GM18507 (cell line): Measurements from ENCODE around the gene DGKI.
"Not testable (repeated sequence)": the region's sequence is repeated elsewhere in the genome, so short reads cannot be mapped to it uniquely, and the experiment has no call there.

Experiments used
- DNase-seq: peaks from one replicate; pipeline ENCODE4 v3.0.0; 2011; ENCODE audit warnings: low read depth; ENCODE audit not compliant: insufficient read length; ENCODE audit errors: extremely low spot score
- FAIRE-seq: peaks from 2 replicates; lab custom pipeline; 2011; peaks lifted over from hg19 to GRCh38; lab: Jason Lieb, UNC

The DGKI gene

DNA sequence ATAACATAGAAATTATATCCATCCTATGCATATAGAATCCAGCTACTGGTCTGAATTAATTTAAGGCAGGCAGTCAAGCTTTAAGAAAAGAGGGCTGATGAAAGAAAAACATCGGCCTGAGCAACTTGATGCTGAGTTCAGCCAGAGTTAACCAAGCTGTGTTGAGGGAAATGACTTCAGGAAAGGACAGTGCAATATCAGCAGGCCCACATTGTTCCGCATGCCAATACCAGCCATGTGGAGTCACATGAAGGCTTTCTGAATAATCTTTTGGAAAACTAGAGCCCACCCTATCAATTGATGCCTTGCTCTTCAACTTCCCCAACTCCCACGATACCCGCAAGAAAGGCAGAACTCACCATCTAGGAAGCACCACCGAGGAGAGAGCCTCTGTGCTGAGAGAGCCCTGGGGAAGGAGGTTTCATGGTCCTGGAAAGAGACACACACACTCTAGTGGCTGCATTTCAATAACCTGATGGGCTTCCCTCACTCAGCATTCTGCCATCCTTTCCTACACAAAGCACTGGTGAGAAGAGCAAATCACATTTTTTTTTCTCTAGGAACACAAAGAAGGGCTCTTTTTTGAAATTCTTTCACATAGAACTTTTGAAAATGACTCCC lies 377.5 kb downstream of the DGKI start:
- FAIRE-seq, result no peak
- DNase-seq, result no peak

DNA sequence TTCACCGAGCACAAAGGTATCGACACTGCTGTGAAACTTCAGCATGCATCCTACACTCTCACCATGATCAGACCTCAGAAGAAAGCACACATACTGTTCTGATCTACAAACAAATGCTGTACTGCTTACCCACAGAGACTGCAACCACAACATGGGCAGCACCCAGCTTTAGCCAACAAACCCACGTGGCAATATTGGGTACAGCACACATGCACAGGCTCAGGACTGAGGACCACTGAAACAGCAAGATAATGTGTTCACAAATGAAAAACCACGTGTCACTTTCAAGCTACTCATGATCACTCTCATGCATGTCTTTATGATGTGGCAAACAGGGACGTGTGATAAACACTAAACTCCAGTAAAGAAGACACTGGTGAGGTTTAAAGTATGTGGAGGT lies 383.9 kb downstream of the DGKI start:
- DNase-seq (no peak), FAIRE-seq (no peak)

DNA sequence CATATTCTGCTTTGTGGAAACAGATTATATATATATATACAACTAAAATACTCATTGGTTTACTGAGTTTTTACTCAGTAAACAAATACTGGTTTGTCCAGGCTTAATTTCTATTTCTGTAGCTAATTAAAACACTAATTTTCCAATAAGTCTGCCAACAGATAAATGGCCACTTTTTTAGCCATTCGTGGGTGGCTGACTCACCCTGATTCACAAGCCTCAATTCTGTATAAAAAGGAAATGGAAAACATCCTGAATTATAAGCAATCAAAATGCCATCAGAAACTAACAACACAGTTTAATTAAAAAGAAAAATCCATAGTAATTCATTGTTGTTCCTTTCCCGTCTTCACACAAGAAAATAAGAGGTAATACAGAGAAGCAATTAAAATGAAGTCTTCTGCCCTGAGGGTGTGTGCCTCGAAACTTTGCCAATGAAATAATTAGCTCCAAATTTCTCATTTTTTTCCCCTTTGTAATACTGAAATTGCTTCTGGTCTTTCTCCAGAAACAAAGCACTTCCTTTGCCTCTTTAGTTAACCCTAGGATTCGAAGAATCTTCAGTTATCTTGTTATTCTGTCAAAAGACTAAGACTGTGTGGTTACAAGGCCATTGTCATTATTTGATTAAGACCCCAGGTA lies 384.6 kb downstream of the DGKI start:
- DNase-seq (no peak), FAIRE-seq (no peak)

DNA sequence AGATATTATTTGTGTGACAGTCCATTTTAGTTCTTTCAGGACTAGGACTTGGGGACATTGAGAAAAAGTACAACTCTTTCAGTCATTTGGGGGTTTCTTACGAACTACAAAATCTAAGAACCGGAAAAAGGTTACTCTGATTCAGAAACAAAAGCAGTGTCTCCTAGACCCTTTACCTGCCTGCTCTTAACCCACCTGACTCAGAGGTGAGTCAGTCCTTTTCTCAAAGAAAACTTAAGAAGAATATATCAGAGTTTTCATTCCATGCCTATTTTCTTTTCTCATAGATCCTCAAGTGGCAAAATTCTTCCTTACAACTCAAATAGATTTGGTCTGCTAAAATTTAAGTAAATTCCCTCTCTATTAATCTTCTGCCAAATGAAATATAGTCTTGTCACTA lies 388.4 kb downstream of the DGKI start:
- no peak for FAIRE-seq
- DNase-seq, result no peak

DNA sequence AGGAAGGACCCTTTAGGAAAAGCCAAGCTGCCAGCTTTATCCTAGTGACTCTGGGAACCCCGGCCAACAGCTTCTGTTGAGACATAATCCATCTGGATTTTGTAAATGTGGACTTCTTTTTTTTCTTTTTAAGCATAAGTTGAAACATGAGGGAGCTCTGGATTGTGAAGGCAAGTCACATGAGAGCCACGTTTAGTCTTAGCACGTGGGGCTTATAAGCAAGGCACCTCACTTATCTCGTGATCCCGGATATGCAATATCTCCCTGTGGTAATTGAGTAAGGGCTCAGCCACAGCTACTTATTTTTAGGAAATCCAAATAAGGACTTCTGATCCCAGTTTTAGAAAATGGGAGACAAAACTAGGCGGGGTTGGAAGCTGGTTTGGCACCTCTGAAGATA lies 392.0 kb downstream of the DGKI start:
- DNase-seq (no peak), FAIRE-seq (no peak)

DNA sequence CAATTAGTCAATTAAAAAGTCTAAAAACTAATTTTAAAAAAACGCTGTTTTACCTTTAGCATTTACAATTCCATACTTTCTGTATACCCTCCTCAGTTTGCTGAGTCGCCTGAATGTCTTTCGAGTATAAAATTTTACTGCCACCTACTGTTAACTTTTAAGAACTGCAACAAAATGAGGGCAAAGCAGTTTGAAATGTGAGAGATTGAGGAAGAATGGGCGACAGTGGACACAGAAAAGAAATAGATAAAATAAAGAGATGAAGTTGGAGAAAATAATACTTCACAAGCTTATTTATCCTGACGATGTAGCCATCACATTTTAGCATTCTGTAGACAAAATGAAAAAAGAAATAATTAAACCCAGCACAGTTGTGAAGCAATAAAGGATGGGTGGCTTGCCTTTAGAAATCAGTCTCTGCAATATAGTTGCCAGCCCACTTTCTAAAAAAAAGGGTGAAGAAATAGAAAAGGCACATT lies 392.5 kb downstream of the DGKI start:
- FAIRE-seq (peak; percentile 78), DNase-seq (peak; percentile 1)

DNA sequence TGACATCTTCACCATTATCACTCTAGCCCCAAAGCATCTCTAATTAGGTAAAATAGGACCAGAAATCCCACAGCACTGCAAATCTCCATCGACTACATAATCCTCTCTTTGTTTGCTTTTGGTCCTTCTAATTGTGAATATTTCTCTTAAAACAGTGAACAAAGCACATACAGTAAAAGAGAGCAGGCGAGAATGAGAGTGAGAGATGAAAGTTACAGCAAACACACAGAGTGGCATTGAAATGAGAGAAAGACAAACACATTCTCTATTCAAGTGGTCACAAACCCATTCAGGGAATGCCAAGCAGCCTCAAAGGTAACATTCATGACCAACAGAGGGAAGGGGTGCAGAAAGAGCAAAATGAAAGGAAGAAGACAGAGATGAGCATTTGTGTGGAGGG lies 393.4 kb downstream of the DGKI start:
- FAIRE-seq (no peak), DNase-seq (no peak)

DNA sequence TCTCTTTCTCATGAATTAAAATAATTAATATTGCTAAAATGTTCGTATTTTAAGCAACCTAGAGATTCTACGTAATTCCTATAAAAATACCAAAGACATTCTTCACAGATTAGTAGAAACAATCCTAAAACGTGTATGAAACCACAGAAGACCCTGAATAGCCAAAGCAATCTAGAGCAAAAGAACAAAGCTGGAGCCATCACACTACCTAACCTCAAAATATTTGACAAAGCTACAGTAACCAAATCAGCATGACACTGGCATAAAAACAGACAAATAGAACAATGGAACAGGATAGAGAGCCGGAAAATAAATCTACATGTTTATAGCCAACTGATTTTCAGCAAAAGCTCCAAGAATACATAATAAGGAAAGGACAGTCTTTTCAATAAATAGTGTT lies 397.8 kb downstream of the DGKI start:
- FAIRE-seq (no peak), DNase-seq (no peak)

DNA sequence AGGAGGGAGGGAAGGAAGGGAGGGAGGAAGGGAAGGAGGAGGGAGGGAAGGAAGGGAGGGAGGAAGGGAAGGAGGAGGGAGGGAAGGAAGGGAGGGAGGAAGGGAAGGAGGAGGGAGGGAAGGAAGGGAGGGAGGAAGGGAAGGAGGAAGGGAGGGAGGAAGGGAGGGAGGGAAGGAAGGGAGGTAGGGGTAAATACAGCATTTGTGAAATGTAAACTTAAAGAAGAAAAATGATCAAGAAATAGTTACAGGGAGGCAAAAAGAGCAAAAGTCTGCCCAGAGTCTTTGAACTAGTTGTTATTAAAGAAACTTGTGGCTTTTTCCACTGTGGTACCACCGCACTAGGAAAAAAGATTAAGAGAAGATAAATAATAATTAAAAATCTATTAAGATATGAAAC lies 398.2 kb downstream of the DGKI start:
- FAIRE-seq, DNase-seq: not testable (repeated sequence)

DNA sequence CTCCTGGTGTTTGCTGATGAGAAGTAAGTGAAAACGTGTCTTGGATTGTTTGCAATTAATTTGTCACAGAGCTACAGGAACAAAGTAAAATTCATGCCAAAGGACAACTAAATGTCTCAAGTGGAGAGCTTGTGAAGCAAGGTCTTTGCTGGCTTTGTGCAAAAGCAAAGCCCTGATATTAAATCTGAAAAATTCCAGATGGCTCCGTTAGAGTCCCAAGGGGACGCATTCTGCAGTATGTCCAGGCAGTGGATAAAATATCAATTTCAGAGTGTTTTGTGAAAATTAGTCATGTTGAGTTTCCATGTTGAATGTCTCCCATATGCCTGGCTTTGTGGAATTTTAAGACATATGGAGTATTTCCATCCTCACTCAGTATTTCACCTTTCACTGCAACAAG lies 400.7 kb downstream of the DGKI start:
- DNase-seq (no peak), FAIRE-seq (no peak)

DNA sequence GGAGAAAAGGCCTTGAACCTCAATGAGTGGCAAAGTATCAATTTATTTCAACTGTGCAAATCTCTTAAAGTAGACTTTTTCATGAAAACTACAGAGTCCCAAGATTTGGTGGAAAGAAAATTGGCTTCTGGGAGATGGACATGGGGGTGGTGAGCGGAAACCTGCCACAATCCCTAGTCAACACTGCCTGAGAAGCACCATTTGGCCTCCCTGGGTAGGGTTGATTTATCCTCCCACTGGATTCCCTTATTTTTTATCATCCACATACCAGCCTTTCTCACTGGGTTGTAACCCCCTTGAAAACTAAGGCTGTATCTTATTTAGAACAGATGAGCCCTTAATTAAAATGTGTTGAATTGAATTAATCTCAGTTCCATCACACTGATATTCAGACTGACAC lies 401.5 kb downstream of the DGKI start:
- no peak for DNase-seq
- no peak for FAIRE-seq

DNA sequence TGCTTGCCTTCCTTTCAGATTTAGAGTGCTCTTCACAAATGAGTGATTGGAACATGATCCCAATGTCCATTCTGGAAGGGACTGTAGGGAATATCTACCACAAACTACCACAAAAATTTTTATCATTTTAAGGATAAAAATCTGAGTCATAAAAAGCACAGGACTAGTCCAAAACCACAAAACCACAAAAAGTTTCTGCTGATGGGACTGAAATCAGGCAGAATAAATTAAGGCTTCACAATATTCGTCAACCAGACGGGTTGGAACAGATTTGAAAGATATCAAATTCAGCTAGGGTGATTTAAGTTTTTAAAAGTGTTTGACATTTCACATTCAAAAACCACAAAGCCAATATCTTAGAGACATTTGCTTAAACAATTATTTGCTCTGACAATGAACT lies 403.2 kb downstream of the DGKI start:
- DNase-seq (no peak), FAIRE-seq (no peak)

DNA sequence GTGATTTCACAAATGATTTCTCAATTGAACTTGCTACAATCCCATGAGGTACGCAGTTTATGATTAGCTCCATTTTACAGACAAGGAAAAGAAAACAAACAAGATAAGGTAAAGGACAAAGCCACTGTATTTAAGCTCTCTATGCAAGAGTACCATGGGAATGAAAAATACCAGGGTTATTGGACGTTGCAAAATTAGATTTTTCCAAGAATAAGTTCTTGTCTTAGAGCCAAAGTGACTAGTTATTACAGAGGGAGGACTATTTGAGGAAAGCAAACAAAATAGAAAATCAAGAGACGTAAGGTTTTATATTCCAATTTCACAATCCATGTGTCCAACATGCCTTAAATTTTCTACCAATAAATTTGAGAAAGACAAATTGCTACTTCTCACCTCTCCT lies 405.3 kb downstream of the DGKI start:
- FAIRE-seq (no peak), DNase-seq (no peak)

DNA sequence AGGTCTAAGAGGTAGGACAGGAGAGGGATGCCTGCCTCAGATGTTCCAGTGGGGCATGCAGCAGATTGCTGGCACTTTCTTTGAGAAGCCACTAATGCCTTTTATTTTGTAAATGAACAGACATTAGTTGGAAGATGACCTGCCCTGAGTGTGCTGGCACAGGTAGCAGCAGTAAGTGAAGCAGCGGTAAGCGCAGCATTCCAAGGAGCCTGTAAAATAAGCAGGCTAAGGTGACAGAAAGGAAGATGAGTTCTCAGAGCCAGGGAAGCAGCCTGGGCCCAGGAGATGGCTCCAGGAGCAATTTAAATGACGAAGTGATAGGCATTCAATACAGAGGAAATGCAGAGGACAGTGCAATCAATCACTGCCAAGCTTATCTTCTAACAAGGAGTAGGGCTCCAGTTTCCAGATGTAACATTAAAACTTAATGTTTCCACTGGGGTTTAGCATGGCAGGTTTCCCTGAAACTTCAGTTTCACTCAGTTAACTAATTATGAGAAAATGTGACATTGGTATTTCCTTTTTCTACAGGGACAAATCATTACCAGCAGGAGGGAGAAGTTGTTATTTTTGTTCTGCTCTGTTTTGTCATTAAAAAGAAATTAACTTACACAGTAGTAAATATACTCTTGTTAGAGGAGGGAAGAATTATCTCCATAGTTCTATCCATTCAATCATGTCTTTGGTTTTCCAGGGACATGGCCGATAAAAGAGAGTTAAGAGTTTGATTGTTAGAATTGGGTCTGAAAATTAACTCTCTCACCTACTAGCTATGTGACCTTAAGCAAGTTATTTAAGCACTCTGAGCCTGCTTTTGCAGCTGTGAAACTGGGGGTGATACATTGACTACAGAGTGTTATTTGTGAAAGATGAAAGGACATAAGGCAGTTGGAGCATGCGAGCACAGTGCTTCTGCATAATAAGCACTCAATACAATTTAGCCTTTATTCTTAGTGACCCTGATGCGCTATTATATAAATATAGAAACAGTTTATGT lies 406.6 kb downstream of the DGKI start:
- FAIRE-seq (no peak), DNase-seq (no peak)

DNA sequence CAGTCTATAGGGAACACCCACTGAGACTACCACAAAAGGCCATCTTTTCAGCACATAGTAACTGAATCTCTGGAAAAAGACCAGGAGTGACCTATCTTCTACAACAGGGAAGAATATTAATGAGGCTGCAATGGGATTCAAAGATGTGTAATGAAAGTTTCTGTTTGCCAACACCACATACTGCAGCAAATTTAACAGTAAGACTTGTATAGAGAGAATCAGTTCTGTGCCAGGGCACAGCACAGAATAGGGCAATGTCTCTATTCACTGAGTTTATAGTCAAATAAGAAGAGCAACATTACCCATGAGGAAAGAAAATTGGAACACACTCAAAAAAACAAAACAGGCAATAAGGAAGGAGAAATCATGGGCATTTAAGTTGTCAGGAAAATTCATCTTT lies 411.8 kb downstream of the DGKI start:
- no peak for DNase-seq
- FAIRE-seq, result no peak

DNA sequence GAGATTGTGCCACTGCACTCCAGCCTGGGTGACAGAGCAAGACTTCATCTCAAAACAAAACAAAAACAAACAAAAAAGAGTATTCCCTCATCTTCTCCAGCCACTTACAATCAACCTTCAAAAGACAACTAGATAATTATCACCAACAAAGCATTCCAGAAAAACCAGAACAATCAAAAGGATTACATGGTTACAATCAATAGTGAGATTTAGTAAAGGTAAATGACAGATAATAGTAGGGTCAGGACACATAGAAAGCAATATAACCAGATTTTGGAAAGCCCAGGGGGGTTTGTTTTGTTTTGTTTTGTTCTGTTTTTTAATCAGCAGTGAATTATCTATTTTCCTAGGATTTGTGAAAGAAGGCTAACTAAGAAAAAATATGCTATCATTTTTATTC lies 412.2 kb downstream of the DGKI start:
- FAIRE-seq, result no peak

DNA sequence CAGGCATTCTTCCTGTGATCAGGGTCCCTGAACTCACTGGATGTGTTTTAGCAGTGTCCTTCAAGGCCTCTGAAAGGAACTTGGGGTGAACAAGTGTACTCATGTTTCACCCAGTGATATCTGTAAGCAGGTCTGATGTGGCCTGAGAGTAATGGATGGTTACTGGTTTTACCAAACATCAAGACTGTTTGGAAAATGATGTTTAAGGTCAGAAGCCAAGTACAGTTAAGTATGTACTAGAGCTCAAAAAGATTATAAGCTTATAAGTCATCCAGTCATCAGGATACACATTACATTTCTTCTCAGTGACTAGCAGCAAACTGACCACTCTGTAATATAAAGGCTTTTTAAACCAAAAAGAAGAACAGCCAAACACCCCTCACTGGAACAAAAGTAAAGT lies 423.5 kb downstream of the DGKI start:
- no peak for DNase-seq
- FAIRE-seq, result no peak

More for the DNA sequence above, 412.2 kb downstream of the DGKI start:
- DNase-seq, result no peak

DNA sequence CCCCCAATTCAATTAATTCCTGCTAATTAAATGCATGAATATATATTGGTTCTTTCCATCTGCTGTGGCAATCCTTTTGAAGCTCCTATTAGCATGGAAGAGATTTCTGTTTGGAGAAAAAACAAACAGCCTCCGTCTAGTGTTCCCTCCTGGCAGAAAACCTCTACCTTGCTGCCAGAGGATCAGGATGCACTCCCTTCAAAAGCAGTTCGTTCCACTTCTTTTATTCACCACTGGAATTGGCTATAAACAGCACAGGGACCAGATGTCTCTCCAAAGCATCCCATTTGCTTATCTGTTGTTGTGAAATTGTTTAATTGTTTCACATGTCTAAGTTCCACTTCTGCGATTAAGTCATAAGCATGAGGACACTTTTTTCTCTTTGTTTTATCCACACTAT lies 425.4 kb downstream of the DGKI start:
- no peak for FAIRE-seq
- DNase-seq, result no peak

DNA sequence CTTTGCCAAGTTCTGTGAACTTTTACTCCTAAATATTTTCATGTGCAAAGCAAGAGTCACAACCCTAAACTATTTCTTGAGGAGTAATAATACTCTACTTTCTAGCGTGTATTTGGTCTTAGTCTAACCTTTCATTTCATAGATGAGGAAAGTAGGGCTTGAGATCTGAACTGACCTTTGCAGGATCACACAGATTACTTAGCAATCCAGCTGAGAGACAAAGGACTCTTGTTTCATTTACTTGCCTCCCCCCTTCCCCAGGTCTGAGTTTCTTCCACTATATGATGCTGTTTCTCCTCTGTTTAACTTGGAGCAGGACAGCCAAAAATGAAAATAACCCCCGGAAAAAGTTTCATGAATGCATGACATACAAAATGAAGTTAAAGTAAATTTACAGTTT lies 427.9 kb downstream of the DGKI start:
- FAIRE-seq (no peak), DNase-seq (no peak)

DNA sequence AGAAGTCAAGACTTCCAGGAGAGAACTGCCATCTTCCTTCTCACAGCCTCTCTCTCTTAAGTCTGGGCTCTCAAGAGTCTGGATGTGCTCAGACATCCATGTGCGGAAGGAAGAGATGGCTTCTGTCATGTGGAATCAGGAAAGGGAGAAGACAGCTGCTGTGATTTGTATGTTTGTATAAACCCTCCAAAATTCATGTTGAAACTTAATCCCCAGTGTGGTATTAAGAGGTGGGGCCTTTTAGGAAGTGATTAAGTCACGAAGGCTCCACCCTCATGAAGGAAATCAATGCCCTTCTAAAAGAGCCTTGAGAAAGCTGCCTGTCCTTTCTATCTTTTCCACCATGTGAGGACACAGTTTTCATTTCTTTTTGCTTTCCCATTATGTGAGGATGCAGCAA lies 429.3 kb downstream of the DGKI start:
- FAIRE-seq, result no peak

More for the DNA sequence above, 429.3 kb downstream of the DGKI start:
- no peak for DNase-seq
